K562 (cell line): Measurements from ENCODE around the gene MYO7A.

Experiments
- ELF4 ChIP-seq: fragments of 450-650 bp; formaldehyde crosslinking; IDR thresholded peaks from 2 replicates; pipeline ENCODE4 v1.4.0; 2022; ENCODE audit warnings: missing genetic modification characterization
- EP300 ChIP-seq: IDR thresholded peaks from 2 replicates; pipeline ENCODE4 v1.6.1; 2012; ENCODE audit warnings: low read length, improper control_type of control experiment
- POLR2AphosphoS5 ChIP-seq: IDR thresholded peaks from 2 replicates; pipeline ENCODE4 v1.6.1; 2011; ENCODE audit warnings: mild to moderate bottlenecking, low read depth, low read length, moderate library complexity; ENCODE audit not compliant: control insufficient read depth, insufficient read depth
- RAD21 ChIP-seq, 2 experiments: fragments of 250-450 bp in 1 of 2; fragments of 450-650 bp in 1 of 2; sonication (Bioruptor Pico) in 1 of 2; formaldehyde crosslinking in 1 of 2; IDR thresholded peaks in 1 of 2; conservative IDR thresholded peaks in 1 of 2; 2 replicates each; pipeline versions ENCODE4 v1.4.0 to v1.8.0; 2020 to 2022; ENCODE audit warnings: mild to moderate bottlenecking in 2 of 2, moderate library complexity in 1 of 2
- RFX7 ChIP-seq: fragments of 250-450 bp; sonication (Bioruptor Pico); IDR thresholded peaks from 2 replicates; pipeline ENCODE4 v1.5.1; 2021; ENCODE audit warnings: mild to moderate bottlenecking
- SNRNP70 ChIP-seq: fragments of 200-400 bp; formaldehyde crosslinking; optimal IDR thresholded peaks from 2 replicates; pipeline ENCODE3; 2017; ENCODE audit warnings: low read depth, low read length
- SPI1 ChIP-seq: IDR thresholded peaks from 2 replicates; pipeline ENCODE4 v1.6.1; 2011; ENCODE audit warnings: low read depth, low read length, control low read depth, borderline replicate concordance
- TBL1XR1 ChIP-seq, 2 experiments: IDR thresholded peaks; 2 replicates each; pipeline ENCODE4 v1.6.1; 2012; ENCODE audit warnings: improper control_type of control experiment in 2 of 2, low read length in 2 of 2, mild to moderate bottlenecking in 1 of 2
- TBP ChIP-seq: optimal IDR thresholded peaks from 2 replicates; pipeline ENCODE3; 2011; ENCODE audit warnings: low read depth, low read length, improper control_type of control experiment
- ZBTB8A ChIP-seq: fragments of 450-650 bp; IDR thresholded peaks from 2 replicates; pipeline ENCODE4 v1.6.1; 2018; ENCODE audit warnings: mild to moderate bottlenecking, moderate library complexity; ENCODE audit not compliant: partially characterized antibody
- ZC3H8 ChIP-seq: fragments of 450-650 bp; IDR thresholded peaks from 2 replicates; pipeline ENCODE4 v1.6.1; 2017
- ZNF24 ChIP-seq: fragments of 450-650 bp; IDR thresholded peaks from 2 replicates; pipeline ENCODE4 v1.6.1; 2016
- TF ChIP-seq, protein P1 (sequence below), 3 experiments: IDR thresholded peaks in 2 of 3; conservative IDR thresholded peaks in 1 of 3; 2 replicates each; pipeline ENCODE4 v1.5.1; 2011 to 2012; ENCODE audit warnings: low read length in 3 of 3, mild to moderate bottlenecking in 3 of 3, control low read depth in 2 of 3, improper control_type of control experiment in 1 of 3, inconsistent platforms in 1 of 3, low read depth in 1 of 3, mixed read lengths in 1 of 3, moderate library complexity in 1 of 3; ENCODE audit not compliant: insufficient read depth in 2 of 3
- TF ChIP-seq, protein P2 (sequence below): fragments of 150-350 bp; conservative IDR thresholded peaks from 2 replicates; pipeline ENCODE4 v1.6.1; 2014; ENCODE audit warnings: low read length

- no peak for TF ChIP-seq SNRNP70
- TF ChIP-seq POLR2AphosphoS5: no peak
- TF ChIP-seq TBL1XR1 (IDR thresholded peaks at IDR 0.05; ENCODE audit: low read length in 2 of 2): no peak
- TF ChIP-seq EP300: no peak
- no peak for TF ChIP-seq RFX7 (CRISPR knock-in tag)
- no peak for TF ChIP-seq SPI1
- TF ChIP-seq, protein P1, sequence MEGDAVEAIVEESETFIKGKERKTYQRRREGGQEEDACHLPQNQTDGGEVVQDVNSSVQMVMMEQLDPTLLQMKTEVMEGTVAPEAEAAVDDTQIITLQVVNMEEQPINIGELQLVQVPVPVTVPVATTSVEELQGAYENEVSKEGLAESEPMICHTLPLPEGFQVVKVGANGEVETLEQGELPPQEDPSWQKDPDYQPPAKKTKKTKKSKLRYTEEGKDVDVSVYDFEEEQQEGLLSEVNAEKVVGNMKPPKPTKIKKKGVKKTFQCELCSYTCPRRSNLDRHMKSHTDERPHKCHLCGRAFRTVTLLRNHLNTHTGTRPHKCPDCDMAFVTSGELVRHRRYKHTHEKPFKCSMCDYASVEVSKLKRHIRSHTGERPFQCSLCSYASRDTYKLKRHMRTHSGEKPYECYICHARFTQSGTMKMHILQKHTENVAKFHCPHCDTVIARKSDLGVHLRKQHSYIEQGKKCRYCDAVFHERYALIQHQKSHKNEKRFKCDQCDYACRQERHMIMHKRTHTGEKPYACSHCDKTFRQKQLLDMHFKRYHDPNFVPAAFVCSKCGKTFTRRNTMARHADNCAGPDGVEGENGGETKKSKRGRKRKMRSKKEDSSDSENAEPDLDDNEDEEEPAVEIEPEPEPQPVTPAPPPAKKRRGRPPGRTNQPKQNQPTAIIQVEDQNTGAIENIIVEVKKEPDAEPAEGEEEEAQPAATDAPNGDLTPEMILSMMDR (IDR thresholded peaks at IDR 0.05 in 2 of 3, conservative IDR thresholded peaks at IDR 0.05 in 1 of 3; ENCODE audit: insufficient read depth in 2 of 3, low read depth in 1 of 3, low read length in 3 of 3): no peak
- no peak for TF ChIP-seq RAD21 (CRISPR knock-in tag; conservative IDR thresholded peaks at IDR 0.05 in 1 of 2, IDR thresholded peaks at IDR 0.05 in 1 of 2)
- no peak for TF ChIP-seq ELF4 (CRISPR knock-in tag)
- no peak for TF ChIP-seq ZBTB8A
- no peak for TF ChIP-seq ZNF24
- no peak for TF ChIP-seq TBP
- TF ChIP-seq, protein P2, sequence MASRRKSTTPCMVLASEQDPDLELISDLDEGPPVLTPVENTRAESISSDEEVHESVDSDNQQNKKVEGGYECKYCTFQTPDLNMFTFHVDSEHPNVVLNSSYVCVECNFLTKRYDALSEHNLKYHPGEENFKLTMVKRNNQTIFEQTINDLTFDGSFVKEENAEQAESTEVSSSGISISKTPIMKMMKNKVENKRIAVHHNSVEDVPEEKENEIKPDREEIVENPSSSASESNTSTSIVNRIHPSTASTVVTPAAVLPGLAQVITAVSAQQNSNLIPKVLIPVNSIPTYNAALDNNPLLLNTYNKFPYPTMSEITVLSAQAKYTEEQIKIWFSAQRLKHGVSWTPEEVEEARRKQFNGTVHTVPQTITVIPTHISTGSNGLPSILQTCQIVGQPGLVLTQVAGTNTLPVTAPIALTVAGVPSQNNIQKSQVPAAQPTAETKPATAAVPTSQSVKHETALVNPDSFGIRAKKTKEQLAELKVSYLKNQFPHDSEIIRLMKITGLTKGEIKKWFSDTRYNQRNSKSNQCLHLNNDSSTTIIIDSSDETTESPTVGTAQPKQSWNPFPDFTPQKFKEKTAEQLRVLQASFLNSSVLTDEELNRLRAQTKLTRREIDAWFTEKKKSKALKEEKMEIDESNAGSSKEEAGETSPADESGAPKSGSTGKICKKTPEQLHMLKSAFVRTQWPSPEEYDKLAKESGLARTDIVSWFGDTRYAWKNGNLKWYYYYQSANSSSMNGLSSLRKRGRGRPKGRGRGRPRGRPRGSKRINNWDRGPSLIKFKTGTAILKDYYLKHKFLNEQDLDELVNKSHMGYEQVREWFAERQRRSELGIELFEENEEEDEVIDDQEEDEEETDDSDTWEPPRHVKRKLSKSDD: no peak
- TF ChIP-seq ZC3H8: no peak
These were observed 50.1 kb downstream of the MYO7A start for GRCh38 chr11:77178150-77178549.
